ENCODE results near the gene PPP1R14C.
"Not testable (repeated sequence)": the region's sequence is repeated elsewhere in the genome, so short reads cannot be mapped to it uniquely, and the experiment has no call there.

Gene PPP1R14C

DNA sequence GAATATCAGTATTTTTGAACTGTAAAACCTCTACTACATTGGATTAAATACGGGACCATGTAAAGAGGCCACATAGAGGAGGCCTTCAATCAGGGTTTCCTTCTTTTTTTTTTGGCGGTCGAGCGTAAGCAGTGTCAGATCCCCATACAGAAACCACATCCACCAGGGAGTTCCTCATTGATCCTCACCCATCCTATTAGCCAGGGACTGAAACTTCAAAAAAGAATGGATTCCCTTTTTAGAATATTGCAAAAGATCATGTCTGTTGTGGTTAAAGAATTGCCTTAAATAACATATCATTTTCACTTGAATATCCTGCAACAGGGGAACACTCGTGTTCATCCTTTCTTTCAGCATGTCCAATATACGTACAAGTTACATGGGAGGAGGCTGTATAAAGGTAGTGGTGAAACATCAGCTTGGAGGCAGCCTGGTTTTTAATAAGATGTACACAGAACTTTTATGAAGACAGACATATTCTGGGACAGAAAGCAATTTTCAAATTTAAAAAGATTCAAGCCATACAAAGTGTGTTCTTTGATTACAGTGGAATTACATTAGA lies 96.1 kb downstream of the PPP1R14C start:
- DNase-seq (ENCODE audit: extremely low read depth, low read depth), result no peak
- H3K4me3 ChIP-seq (replicated peaks; ENCODE audit: low read depth, low read length), result no peak overlapping the region
- TF ChIP-seq, protein P1, sequence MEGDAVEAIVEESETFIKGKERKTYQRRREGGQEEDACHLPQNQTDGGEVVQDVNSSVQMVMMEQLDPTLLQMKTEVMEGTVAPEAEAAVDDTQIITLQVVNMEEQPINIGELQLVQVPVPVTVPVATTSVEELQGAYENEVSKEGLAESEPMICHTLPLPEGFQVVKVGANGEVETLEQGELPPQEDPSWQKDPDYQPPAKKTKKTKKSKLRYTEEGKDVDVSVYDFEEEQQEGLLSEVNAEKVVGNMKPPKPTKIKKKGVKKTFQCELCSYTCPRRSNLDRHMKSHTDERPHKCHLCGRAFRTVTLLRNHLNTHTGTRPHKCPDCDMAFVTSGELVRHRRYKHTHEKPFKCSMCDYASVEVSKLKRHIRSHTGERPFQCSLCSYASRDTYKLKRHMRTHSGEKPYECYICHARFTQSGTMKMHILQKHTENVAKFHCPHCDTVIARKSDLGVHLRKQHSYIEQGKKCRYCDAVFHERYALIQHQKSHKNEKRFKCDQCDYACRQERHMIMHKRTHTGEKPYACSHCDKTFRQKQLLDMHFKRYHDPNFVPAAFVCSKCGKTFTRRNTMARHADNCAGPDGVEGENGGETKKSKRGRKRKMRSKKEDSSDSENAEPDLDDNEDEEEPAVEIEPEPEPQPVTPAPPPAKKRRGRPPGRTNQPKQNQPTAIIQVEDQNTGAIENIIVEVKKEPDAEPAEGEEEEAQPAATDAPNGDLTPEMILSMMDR (IDR thresholded peaks at IDR 0.05; ENCODE audit: low read depth, low read length, missing control alignments), result no peak

DNA sequence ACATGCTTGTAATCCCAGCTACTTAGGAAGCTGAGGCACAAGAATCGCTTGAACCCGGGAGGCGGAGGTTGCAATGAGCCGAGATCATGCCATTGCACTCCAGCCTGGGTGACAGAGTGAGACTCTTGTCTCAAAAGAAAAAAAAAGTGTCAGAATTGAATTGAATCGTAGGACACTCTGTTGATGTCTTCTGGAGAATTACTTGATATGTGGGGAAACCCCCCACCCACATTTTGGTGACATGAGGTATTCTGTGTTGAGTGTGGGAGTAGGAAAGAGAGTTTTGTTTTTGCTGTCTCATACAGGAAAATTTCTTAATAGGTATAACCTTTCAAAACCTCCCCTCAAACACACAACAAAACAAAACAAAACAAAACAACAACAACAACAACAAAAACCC lies 98.9 kb downstream of the PPP1R14C start:
- not testable (repeated sequence) for DNase-seq (ENCODE audit: extremely low read depth, low read depth); H3K4me3 ChIP-seq (replicated peaks; ENCODE audit: low read depth, low read length)

DNA sequence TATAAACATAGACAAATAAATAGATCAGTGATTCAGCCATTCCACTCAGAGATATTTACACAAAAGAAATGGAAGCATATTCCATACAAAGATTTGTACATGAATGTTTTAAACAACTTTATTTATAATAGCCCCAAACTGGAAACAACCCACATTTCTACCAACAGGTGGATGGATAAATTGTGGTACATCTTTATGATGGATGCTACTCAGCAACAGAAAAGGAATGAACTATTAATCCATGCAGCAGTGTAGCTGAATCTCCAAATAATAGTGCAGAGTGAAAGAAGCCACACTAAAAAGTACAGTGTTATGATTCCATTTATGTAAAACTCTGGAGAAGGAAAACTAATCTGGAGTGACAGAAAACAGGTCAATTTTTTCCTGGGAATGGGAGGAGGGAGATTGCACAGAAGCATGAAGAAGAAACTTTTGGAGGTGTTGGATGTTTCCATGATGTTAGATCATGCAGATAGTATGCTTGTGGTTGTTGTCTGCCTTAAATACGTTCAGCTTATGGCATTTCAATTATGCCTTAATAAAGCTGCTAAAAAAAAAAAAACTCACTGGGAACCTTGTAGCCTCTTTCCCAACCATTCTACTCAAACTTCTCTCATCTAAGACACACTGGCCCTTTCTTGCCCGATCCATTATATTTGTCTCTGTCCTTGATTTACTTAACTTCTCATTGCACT lies 100.9 kb downstream of the PPP1R14C start:
- TF ChIP-seq, protein P1 (IDR thresholded peaks at IDR 0.05; ENCODE audit: low read depth, low read length, missing control alignments), result no peak
- DNase-seq (ENCODE audit: extremely low read depth, low read depth), result no peak
- no peak overlapping the region for H3K4me3 ChIP-seq (replicated peaks; ENCODE audit: low read depth, low read length)

DNA sequence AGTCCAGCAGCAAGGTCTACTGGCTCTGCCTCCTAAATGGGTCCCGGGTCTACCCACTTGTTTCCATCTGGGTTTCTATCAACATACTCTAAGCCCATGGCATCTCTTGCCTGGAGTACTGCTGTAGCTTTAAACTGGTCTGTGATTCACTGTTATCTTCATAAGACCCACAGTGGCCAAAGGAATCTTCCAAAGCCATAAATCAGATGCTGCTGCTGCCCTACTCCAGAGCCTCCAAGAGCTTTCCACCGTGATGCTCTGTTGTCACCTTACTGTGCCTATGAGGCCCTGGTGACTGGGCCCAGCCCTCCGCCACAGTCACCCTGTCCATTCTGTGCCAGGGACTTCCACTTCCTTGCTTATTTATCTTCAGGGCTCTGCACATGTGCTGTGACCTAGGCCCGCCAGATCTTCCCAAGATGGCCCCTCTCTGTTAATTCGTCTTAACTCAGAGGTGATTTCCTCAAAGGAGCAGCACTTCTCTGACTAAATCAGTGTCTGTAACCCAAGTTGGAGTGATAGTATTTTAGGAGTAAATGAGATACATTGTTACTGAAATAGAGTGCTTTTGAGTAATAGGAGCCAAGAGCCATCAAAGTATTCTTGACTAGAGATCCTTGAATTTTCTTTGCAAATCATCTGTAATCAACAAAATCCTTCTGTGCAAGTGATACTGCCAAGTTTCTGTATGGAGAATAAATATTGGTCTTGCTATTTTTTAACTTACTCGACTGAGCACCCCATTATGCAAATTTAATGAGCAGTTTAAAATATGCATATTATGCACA lies 102.5 kb downstream of the PPP1R14C start:
- H3K4me3 ChIP-seq (replicated peaks; ENCODE audit: low read depth, low read length), result no peak overlapping the region
- TF ChIP-seq, protein P1 (IDR thresholded peaks at IDR 0.05; ENCODE audit: low read depth, low read length, missing control alignments), result no peak
- no peak for DNase-seq (ENCODE audit: extremely low read depth, low read depth)

DNA sequence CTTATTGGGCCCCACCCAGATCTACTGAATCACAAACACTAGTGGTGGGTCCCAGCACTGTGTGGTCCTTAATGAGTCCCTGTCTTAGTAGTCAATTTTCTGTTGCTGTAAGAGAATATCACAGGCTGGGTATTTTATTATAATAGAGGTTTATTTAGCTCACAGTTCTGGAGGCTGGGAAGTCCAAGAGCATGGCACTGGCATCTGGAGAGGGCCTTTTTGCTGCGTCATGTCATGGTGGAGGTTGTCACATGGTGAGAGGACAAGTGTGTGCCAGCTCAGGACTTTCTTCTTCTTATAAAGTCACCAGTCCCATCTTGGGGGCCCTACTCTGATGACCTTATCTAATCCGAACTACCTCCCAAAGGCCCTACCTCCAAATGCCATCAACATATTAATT lies 105.0 kb downstream of the PPP1R14C start:
- no peak for DNase-seq (ENCODE audit: extremely low read depth, low read depth)
- TF ChIP-seq, protein P1 (IDR thresholded peaks at IDR 0.05; ENCODE audit: low read depth, low read length, missing control alignments), result no peak
- H3K4me3 ChIP-seq (replicated peaks; ENCODE audit: low read depth, low read length), result no peak overlapping the region

DNA sequence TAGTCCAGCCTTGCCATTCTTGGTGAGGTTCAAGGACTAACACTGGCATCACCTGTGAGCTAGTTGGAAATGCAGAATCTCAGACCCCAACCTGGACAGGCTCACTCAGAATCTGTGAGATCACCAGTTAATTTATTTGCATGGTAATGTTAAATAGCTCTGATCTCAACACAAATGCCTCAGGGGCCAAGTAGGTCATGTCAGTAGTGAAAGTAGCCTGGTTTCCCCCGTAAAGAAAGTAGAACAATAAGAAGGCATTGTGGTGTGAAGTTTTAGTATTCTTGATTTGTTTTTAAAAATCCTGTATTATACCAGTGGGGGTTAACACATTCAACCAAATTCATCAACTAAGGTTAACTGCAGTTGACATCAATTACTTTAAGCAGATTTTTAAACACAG lies 105.5 kb downstream of the PPP1R14C start:
- H3K4me3 ChIP-seq (replicated peaks; ENCODE audit: low read depth, low read length), result no peak overlapping the region
- DNase-seq (ENCODE audit: extremely low read depth, low read depth), result no peak
- TF ChIP-seq, protein P1 (IDR thresholded peaks at IDR 0.05; ENCODE audit: low read depth, low read length, missing control alignments), result no peak

DNA sequence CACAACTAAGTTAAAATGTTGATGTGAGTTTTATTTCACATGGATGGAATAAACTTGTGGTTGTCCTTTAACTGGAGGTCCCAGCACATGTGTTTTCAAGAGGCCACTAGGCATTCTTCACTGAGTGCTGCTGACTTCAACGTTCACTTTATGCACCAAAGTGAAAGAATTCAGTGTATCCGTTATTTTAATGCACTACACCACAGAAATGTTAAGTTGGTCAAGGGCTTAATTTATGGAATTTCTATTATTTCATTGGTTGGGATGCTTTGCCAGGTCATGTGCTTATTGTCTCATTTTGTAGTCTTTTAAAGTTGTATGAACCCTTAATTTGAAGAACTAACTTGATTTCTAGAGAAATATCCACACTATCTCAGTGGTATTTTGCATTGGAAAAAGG lies 106.4 kb downstream of the PPP1R14C start:
- H3K4me3 ChIP-seq (replicated peaks; ENCODE audit: low read depth, low read length), result no peak overlapping the region
- TF ChIP-seq, protein P1 (IDR thresholded peaks at IDR 0.05; ENCODE audit: low read depth, low read length, missing control alignments), result no peak
- DNase-seq (ENCODE audit: extremely low read depth, low read depth), result no peak

All from HFF-Myc (cell line).